Measurements from ENCODE around the gene ERVK3-1. TPM values are rescaled to one million over a fixed set of nuclear protein-coding genes. Genes with fewer than 3 reads are reported as not detected.

Gene ERVK3-1
- polyA plus RNA-seq, 1 experiment: 34.3 TPM

DNA sequence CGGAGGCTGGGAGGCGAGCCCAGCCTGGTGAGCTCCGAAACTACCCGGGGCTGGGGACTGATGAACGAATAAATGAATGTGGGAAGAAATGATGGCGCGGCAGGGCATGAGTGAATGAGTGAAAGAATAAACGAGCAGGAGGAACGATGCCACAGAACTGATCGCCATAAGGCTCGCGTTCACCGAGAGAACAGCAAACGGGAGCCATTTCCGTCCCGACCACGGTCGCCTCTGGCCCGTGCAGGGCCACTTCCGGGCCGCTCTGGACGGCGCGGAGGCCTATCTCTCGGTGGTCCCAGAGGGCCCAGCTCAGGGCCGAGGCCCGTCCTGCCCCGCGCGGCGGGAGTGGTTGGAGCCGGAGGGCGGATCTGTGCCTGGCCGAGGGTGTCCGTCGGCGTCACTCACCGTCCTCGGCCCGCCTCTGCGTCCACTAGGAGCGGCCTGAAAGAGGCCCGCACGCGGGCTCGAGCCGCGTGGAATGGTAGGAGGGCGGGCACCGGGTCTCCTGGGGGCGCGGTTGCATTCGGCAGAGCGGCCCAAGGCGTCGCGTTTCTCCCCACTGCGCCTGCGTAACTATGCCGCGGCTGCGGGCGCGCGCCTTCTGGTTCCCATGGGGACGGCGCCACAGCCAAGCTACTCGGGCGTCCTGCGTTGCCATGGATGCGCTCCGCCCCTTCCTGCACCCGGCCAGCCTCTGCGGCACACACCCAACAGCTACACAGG lies 57.3 kb downstream of the ERVK3-1 start, which contains the start of gene ZNF497:
Gene ZNF497 (minus strand): TSS at position 480 of the 723 bp plus-strand sequence. CDS start 5,116 bp downstream, outside the sequence.
- ChIA-PET POLR2A (interaction anchor here (0.5 to 0.6 kb wide), 2 partner anchors 20 to 32 kb away, joined by 3 to 9 read pairs; no protein-coding TSS in a partner anchor), CTCF (interaction anchor here (1.2 to 1.3 kb wide), 4 partner anchors 11 to 158 kb away, joined by 3 to 5 read pairs (median 3); partner anchors contain the start of gene ZBTB45)
- H3K4me3 ChIP-seq (ENCODE audit: low read depth, low read length): peak within 1 kb of the TSS; percentile 48
- no peaks in the 10 kb centered on the region for H3K36me3 ChIP-seq (ENCODE audit: control insufficient read depth, insufficient read depth, low read length)
- DNase-seq (ENCODE audit: low read depth): peak; percentile 82
- H3K27me3 ChIP-seq (ENCODE audit: control insufficient read depth, insufficient read depth, low read length): no peaks in the 10 kb centered on the region
- TF ChIP-seq, protein P1, sequence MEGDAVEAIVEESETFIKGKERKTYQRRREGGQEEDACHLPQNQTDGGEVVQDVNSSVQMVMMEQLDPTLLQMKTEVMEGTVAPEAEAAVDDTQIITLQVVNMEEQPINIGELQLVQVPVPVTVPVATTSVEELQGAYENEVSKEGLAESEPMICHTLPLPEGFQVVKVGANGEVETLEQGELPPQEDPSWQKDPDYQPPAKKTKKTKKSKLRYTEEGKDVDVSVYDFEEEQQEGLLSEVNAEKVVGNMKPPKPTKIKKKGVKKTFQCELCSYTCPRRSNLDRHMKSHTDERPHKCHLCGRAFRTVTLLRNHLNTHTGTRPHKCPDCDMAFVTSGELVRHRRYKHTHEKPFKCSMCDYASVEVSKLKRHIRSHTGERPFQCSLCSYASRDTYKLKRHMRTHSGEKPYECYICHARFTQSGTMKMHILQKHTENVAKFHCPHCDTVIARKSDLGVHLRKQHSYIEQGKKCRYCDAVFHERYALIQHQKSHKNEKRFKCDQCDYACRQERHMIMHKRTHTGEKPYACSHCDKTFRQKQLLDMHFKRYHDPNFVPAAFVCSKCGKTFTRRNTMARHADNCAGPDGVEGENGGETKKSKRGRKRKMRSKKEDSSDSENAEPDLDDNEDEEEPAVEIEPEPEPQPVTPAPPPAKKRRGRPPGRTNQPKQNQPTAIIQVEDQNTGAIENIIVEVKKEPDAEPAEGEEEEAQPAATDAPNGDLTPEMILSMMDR (IDR thresholded peaks at IDR 0.05; ENCODE audit: insufficient read depth, low read depth, low read length): no peak

- TF ChIP-seq, protein P1 (IDR thresholded peaks at IDR 0.05; ENCODE audit: insufficient read depth, low read depth, low read length): no peak
- ChIA-PET CTCF (no interaction called here), POLR2A (no interaction called here)
- Histone ChIP-seq H3K27me3 (ENCODE audit: control insufficient read depth, insufficient read depth, low read length) (no peaks in the 10 kb centered on the region), H3K36me3 (ENCODE audit: control insufficient read depth, insufficient read depth, low read length) (no peaks in the 10 kb centered on the region), H3K4me3 (ENCODE audit: low read depth, low read length) (no peak overlapping the region)
- DNase-seq (ENCODE audit: low read depth): no peak
Measured at GRCh38 chr19:58364146-58364545, 59.0 kb downstream of the ERVK3-1 start.

Small RNAs within 50 kb of the gene (small RNA-seq; reads per million reads assigned to genes)
- gene MIR6806 (ENCODE audit: insufficient read length, low read depth, low replicate concordance): 0.63 reads per million
- gene RNA5SP473 (ENCODE audit: insufficient read length, low read depth, low replicate concordance): 11.4 reads per million, percentile 78 among the genes with 10 or more reads in this experiment

Other genes starting within 250 kb of the ERVK3-1 start
- gene ZNF135, start 246.1 kb upstream of the ERVK3-1 start, polyA plus RNA-seq (2011; rRNA removed): 6.3 and 6.8 TPM in 2 replicates
- 15.4 and 18.5 TPM in 2 replicates for gene ZSCAN18, start 207.1 kb upstream of the ERVK3-1 start, polyA plus RNA-seq (2011; rRNA removed)
- 5.5 and 7.5 TPM in 2 replicates for gene ZNF329, start 154.6 kb upstream of the ERVK3-1 start, polyA plus RNA-seq (2011; rRNA removed)
- 13.0 and 15.2 TPM in 2 replicates for gene ZNF274, start 122.3 kb upstream of the ERVK3-1 start, polyA plus RNA-seq (2011; rRNA removed)
- 28.6 and 33.4 TPM in 2 replicates for gene ZNF544, start 76.5 kb upstream of the ERVK3-1 start, polyA plus RNA-seq (2011; rRNA removed)
- 2.1 and 2.5 TPM in 2 replicates for gene ZNF8, start 26.4 kb upstream of the ERVK3-1 start, polyA plus RNA-seq (2011; rRNA removed)
- 2.1 and 2.3 TPM in 2 replicates for gene ZSCAN22, start 21.6 kb downstream of the ERVK3-1 start, polyA plus RNA-seq (2011; rRNA removed)
- gene A1BG, start 48.1 kb downstream of the ERVK3-1 start, polyA plus RNA-seq (2011; rRNA removed): 13.7 and 15.5 TPM in 2 replicates
- 0.20 TPM in 2 replicates for gene ZNF497, start 57.4 kb downstream of the ERVK3-1 start, polyA plus RNA-seq (2011; rRNA removed)
- gene ZNF837, start 75.7 kb downstream of the ERVK3-1 start, polyA plus RNA-seq (2011; rRNA removed): 0.47 and 0.82 TPM in 2 replicates
- gene RPS5, start 81.9 kb downstream of the ERVK3-1 start, polyA plus RNA-seq (2011; rRNA removed): 2,500 and 3,326 TPM in 2 replicates
- gene RNF225, start 90.3 kb downstream of the ERVK3-1 start, polyA plus RNA-seq (2011; rRNA removed): not detected in 2 replicates
- 8.9 and 10.0 TPM in 2 replicates for gene ZNF584, start 103.3 kb downstream of the ERVK3-1 start, polyA plus RNA-seq (2011; rRNA removed)
- 2.7 and 3.2 TPM in 2 replicates for gene ZNF132, start 134.8 kb downstream of the ERVK3-1 start, polyA plus RNA-seq (2011; rRNA removed)
- gene ZNF324B, start 146.2 kb downstream of the ERVK3-1 start, polyA plus RNA-seq (2011; rRNA removed): 1.6 and 2.0 TPM in 2 replicates
- gene ZNF324, start 161.7 kb downstream of the ERVK3-1 start, polyA plus RNA-seq (2011; rRNA removed): 3.6 and 4.4 TPM in 2 replicates
- 5.0 and 8.2 TPM in 2 replicates for gene ZNF446, start 171.0 kb downstream of the ERVK3-1 start, polyA plus RNA-seq (2011; rRNA removed)
- 8.6 and 13.1 TPM in 2 replicates for gene SLC27A5, start 206.6 kb downstream of the ERVK3-1 start, polyA plus RNA-seq (2011; rRNA removed)
- 5.2 and 9.5 TPM in 2 replicates for gene ZBTB45, start 214.4 kb downstream of the ERVK3-1 start, polyA plus RNA-seq (2011; rRNA removed)
- 210 and 476 TPM in 2 replicates for gene TRIM28, start 238.7 kb downstream of the ERVK3-1 start, polyA plus RNA-seq (2011; rRNA removed)
- 153 and 174 TPM in 2 replicates for gene CHMP2A, start 249.7 kb downstream of the ERVK3-1 start, polyA plus RNA-seq (2011; rRNA removed)